Upper lobe of right lung (tissue), 1 donor: ENCODE measurements around the gene TMED4. TPM values are rescaled to one million over a fixed set of nuclear protein-coding genes. Genes with fewer than 3 reads are reported as not detected.

Experiments
- ATAC-seq: fragments of 200-7000 bp; cut with Tn5 transposase; one replicate; pipeline ENCODE4 v1.9.1; 2020; ENCODE audit warnings: mild to moderate bottlenecking, moderate library complexity
- DNase-seq: peaks from one replicate; pipeline ENCODE4 v3.0.0-alpha.2; 2020
- H3K27ac ChIP-seq: fragments of 200-600 bp; one replicate; pipeline ENCODE4 v1.8.0; 2022
- H3K27me3 ChIP-seq: fragments of 200-600 bp; one replicate; pipeline ENCODE4 v1.8.0; 2022; ENCODE audit warnings: mild to moderate bottlenecking
- H3K36me3 ChIP-seq: fragments of 200-600 bp; one replicate; pipeline ENCODE4 v1.8.0; 2022
- H3K4me1 ChIP-seq: fragments of 200-600 bp; one replicate; pipeline ENCODE4 v1.8.0; 2022
- H3K4me3 ChIP-seq: fragments of 200-600 bp; one replicate; pipeline ENCODE4 v1.8.0; 2022; ENCODE audit warnings: mild to moderate bottlenecking
- H3K9me3 ChIP-seq: fragments of 200-600 bp; one replicate; pipeline ENCODE4 v1.8.0; 2022
- CTCF ChIP-seq: fragments of 200-600 bp; IDR thresholded peaks from one replicate; pipeline ENCODE4 v1.8.0; 2022; ENCODE audit warnings: antibody characterized with exemption
- intact Hi-C: fragments of 100-400 bp; cut with DNase I; formaldehyde crosslinking; loops from one replicate; pipeline ENCODE4 v1.11.0; 2022
- total RNA-seq: library from RNA; stranded (reverse); fragmentation: NEBNext Ultra II Directional; extraction: Animal tissue kit (Norgen Biotek cat#: 25700); gene quantifications from one replicate; pipeline ENCODE4 v1.2.1, GENCODE V29; 2021
- donor health status: DM: no; HTN: yes; CAD: no; lungs with severe emphysema.

TMED4 gene
- total RNA-seq, 1 donor from 2014 or later: 78.3 TPM

GRCh38 chr7:44538093-44538797 lies 43.8 kb downstream of the TMED4 start:
- Histone ChIP-seq H3K27me3 (no peaks in the 10 kb centered on the region), H3K36me3 (no peaks in the 10 kb centered on the region), H3K9me3 (no peaks in the 10 kb centered on the region), H3K27ac (no peak overlapping the region), H3K4me1 (no peaks in the 10 kb centered on the region), H3K4me3 (no peak overlapping the region)
- intact Hi-C loops: no loop called here
- DNase-seq (no peak), ATAC-seq (no peak)
- TF ChIP-seq CTCF: no peak

GRCh38 chr7:44537442-44537841 lies 44.6 kb downstream of the TMED4 start:
- no peaks in the 10 kb centered on the region for H3K4me1 ChIP-seq
- no peak for DNase-seq
- no peaks in the 10 kb centered on the region for H3K9me3 ChIP-seq
- no peak for ATAC-seq
- no peak overlapping the region for H3K27ac ChIP-seq
- no peak overlapping the region for H3K4me3 ChIP-seq
- intact Hi-C loops: no loop called here
- no peaks in the 10 kb centered on the region for H3K27me3 ChIP-seq
- no peak for TF ChIP-seq CTCF
- H3K36me3 ChIP-seq: no peaks in the 10 kb centered on the region

GRCh38 chr7:44536090-44536489 lies 45.9 kb downstream of the TMED4 start:
- Histone ChIP-seq H3K36me3 (no peaks in the 10 kb centered on the region), H3K27ac (no peak overlapping the region), H3K4me1 (no peaks in the 10 kb centered on the region), H3K4me3 (no peak overlapping the region), H3K9me3 (no peaks in the 10 kb centered on the region), H3K27me3 (no peaks in the 10 kb centered on the region)
- no peak for DNase-seq
- no peak for ATAC-seq
- intact Hi-C loops: no loop called here
- TF ChIP-seq CTCF: no peak

GRCh38 chr7:44535348-44536064 lies 46.5 kb downstream of the TMED4 start:
- H3K4me1 ChIP-seq: no peaks in the 10 kb centered on the region
- H3K27ac ChIP-seq: no peak overlapping the region
- H3K9me3 ChIP-seq: no peaks in the 10 kb centered on the region
- H3K27me3 ChIP-seq: no peaks in the 10 kb centered on the region
- H3K4me3 ChIP-seq: no peak overlapping the region
- ATAC-seq: no peak
- H3K36me3 ChIP-seq: no peaks in the 10 kb centered on the region
- no peak for DNase-seq
- TF ChIP-seq CTCF: no peak
- intact Hi-C loops: no loop called here

- Histone ChIP-seq H3K4me3 (no peak overlapping the region), H3K27me3 (no peaks in the 10 kb centered on the region), H3K27ac (no peak overlapping the region), H3K36me3 (no peaks in the 10 kb centered on the region), H3K4me1 (no peaks in the 10 kb centered on the region), H3K9me3 (no peaks in the 10 kb centered on the region)
- intact Hi-C loops: no loop called here
- DNase-seq: no peak
- ATAC-seq: peak; percentile 70
- peak; percentile 55 for TF ChIP-seq CTCF
Observed at GRCh38 chr7:44534501-44534900, 47.5 kb downstream of the TMED4 start.
